Astrocyte of the spinal cord (primary cell): Measurements from ENCODE around the gene TAS2R40.

Experiments used
- DNase-seq: peaks from one replicate; pipeline ENCODE4 v3.0.0; 2011; ENCODE audit warnings: low read depth, low spot score
- H3K4me3 ChIP-seq: 2 replicates; pipeline ENCODE4 v1.5.1; 2011; ENCODE audit warnings: low read depth, mild to moderate bottlenecking, low read length, moderate library complexity
- CTCF ChIP-seq: IDR thresholded peaks from 2 replicates; pipeline ENCODE4 v1.5.1; 2012; ENCODE audit warnings: low read depth, mild to moderate bottlenecking, low read length, inconsistent platforms
- in situ Hi-C: cut with HindIII; loops from 2 replicates; pipeline ENCODE4 v1.10.0; 2017; ENCODE audit warnings: low sequenced_read_pairs

The TAS2R40 gene

GRCh38 chr7:143255564-143255963, 33.7 kb downstream of the TAS2R40 start:
- H3K4me3 ChIP-seq: no peak overlapping the region
- no peak for DNase-seq
- TF ChIP-seq CTCF: no peak
- in situ Hi-C loops: no loop called here

GRCh38 chr7:143256325-143256724, 34.5 kb downstream of the TAS2R40 start:
- no peak overlapping the region for H3K4me3 ChIP-seq
- DNase-seq: no peak
- in situ Hi-C loops: no loop called here
- no peak for TF ChIP-seq CTCF

GRCh38 chr7:143256932-143257331, 35.1 kb downstream of the TAS2R40 start:
- no peak for TF ChIP-seq CTCF
- in situ Hi-C loops: no loop called here
- no peak overlapping the region for H3K4me3 ChIP-seq

GRCh38 chr7:143257501-143257900, 35.7 kb downstream of the TAS2R40 start:
- in situ Hi-C loops: no loop called here
- no peak for DNase-seq
- TF ChIP-seq CTCF: no peak
- H3K4me3 ChIP-seq: no peak overlapping the region

More at GRCh38 chr7:143256932-143257331, 35.1 kb downstream of the TAS2R40 start:
- DNase-seq: no peak

- no peak for TF ChIP-seq CTCF
- H3K4me3 ChIP-seq: no peak overlapping the region
- DNase-seq: no peak
- in situ Hi-C loops: no loop called here
These were observed 37.0 kb downstream of the TAS2R40 start for GRCh38 chr7:143258831-143259230.

GRCh38 chr7:143259765-143260164, 37.9 kb downstream of the TAS2R40 start:
- TF ChIP-seq CTCF: no peak
- no peak for DNase-seq
- H3K4me3 ChIP-seq: no peak overlapping the region
- in situ Hi-C loops: no loop called here

GRCh38 chr7:143261901-143262300, 40.1 kb downstream of the TAS2R40 start:
- no peak for TF ChIP-seq CTCF
- in situ Hi-C loops: no loop called here
- no peak overlapping the region for H3K4me3 ChIP-seq
- DNase-seq: no peak
